NB4 (cell line): ENCODE results near the gene TTLL5.

Experiments
- DNase-seq: peaks from one replicate; pipeline ENCODE4 v3.0.0; 2010; ENCODE audit warnings: low read depth
- H3K4me3 ChIP-seq: one replicate; pipeline ENCODE4 v1.5.1; 2011; ENCODE audit warnings: mild to moderate bottlenecking, low read depth, low read length, moderate library complexity
- CTCF ChIP-seq: IDR thresholded peaks from one replicate; pipeline ENCODE4 v1.5.1; 2012; ENCODE audit warnings: low read depth, low read length
- MAX ChIP-seq: IDR thresholded peaks from 2 replicates; pipeline ENCODE4 v1.6.1; 2011; ENCODE audit warnings: low read depth, low read length
- MYC ChIP-seq: IDR thresholded peaks from 2 replicates; pipeline ENCODE4 v1.6.1; 2011; ENCODE audit warnings: low read depth, low read length
- POLR2A ChIP-seq: IDR thresholded peaks from 2 replicates; pipeline ENCODE4 v1.6.1; 2011; ENCODE audit warnings: mild to moderate bottlenecking; ENCODE audit not compliant: insufficient read length; ENCODE audit errors: extremely low read depth

Gene TTLL5

GRCh38 chr14:75697918-75698317, 36.9 kb downstream of the TTLL5 start:
- TF ChIP-seq MAX, result no peak
- TF ChIP-seq CTCF, result no peak
- no peak for TF ChIP-seq MYC
- no peak for TF ChIP-seq POLR2A
- no peak overlapping the region for H3K4me3 ChIP-seq
- DNase-seq, result no peak

GRCh38 chr14:75699331-75699730, 38.3 kb downstream of the TTLL5 start:
- DNase-seq, result no peak
- TF ChIP-seq CTCF, result no peak
- no peak for TF ChIP-seq MAX
- TF ChIP-seq MYC, result no peak
- TF ChIP-seq POLR2A, result no peak
- H3K4me3 ChIP-seq, result no peak overlapping the region

- no peak for TF ChIP-seq MYC
- TF ChIP-seq CTCF, result no peak
- TF ChIP-seq POLR2A, result no peak
- TF ChIP-seq MAX, result no peak
- DNase-seq, result no peak
- H3K4me3 ChIP-seq, result no peak overlapping the region
Observed at GRCh38 chr14:75700295-75700694, 39.2 kb downstream of the TTLL5 start.

GRCh38 chr14:75702122-75702521, 41.1 kb downstream of the TTLL5 start:
- no peak for DNase-seq
- TF ChIP-seq POLR2A (no peak), CTCF (no peak), MYC (no peak), MAX (no peak)
- H3K4me3 ChIP-seq, result no peak overlapping the region

GRCh38 chr14:75702616-75703261, 41.7 kb downstream of the TTLL5 start:
- DNase-seq, result no peak
- H3K4me3 ChIP-seq, result no peak overlapping the region
- no peak for TF ChIP-seq MYC
- no peak for TF ChIP-seq MAX
- TF ChIP-seq POLR2A, result no peak
- TF ChIP-seq CTCF, result no peak

- DNase-seq, result no peak
- TF ChIP-seq CTCF, result no peak
- no peak for TF ChIP-seq MAX
- no peak overlapping the region for H3K4me3 ChIP-seq
Observed at GRCh38 chr14:75703467-75703866, 42.4 kb downstream of the TTLL5 start.
